ENCODE data around the gene C1orf159.

The C1orf159 gene

GRCh38 chr1:1052003-1052840, 63.7 kb downstream of the C1orf159 start:
- DNase-seq (ENCODE audit: low read depth, low spot score): no peak
- no peak for TF ChIP-seq POLR2AphosphoS5 (IDR thresholded peaks at IDR 0.05; ENCODE audit: borderline replicate concordance, low read depth, low read length)
- Histone ChIP-seq H3K9me3 (ENCODE audit: low read depth, low read length) (no peaks in the 10 kb centered on the region), H3K36me3 (ENCODE audit: insufficient read depth, low read length) (peaks cover 33% of the 10 kb centered on the region; the same call in 1 of the 2 replicates), H3K9ac (ENCODE audit: insufficient read length) (no peak overlapping the region), H3K4me3 (no peak overlapping the region), H3K27ac (no peak overlapping the region)

- TF ChIP-seq POLR2AphosphoS5 (IDR thresholded peaks at IDR 0.05; ENCODE audit: borderline replicate concordance, low read depth, low read length) (no peak), EZH2 (IDR thresholded peaks at IDR 0.05) (no peak)
- no peak for DNase-seq (ENCODE audit: low read depth, low spot score)
- H3K27ac ChIP-seq: no peak overlapping the region
- no peaks in the 10 kb centered on the region for H3K9me3 ChIP-seq (ENCODE audit: low read depth, low read length)
- no peak overlapping the region for H3K4me3 ChIP-seq
- H3K9ac ChIP-seq (ENCODE audit: insufficient read length): no peak overlapping the region
- peaks cover 43% of the 10 kb centered on the region; the same call in 1 of the 2 replicates for H3K36me3 ChIP-seq (ENCODE audit: insufficient read depth, low read length)
Observed at GRCh38 chr1:1051127-1051810, 64.6 kb downstream of the C1orf159 start.

GRCh38 chr1:1050577-1051052, 65.3 kb downstream of the C1orf159 start:
- Histone ChIP-seq H3K36me3 (ENCODE audit: insufficient read depth, low read length) (peaks cover 48% of the 10 kb centered on the region; the same call in 1 of the 2 replicates), H3K4me3 (no peak overlapping the region), H3K9ac (ENCODE audit: insufficient read length) (no peak overlapping the region), H3K27ac (no peak overlapping the region), H3K9me3 (ENCODE audit: low read depth, low read length) (no peaks in the 10 kb centered on the region)
- DNase-seq (ENCODE audit: low read depth, low spot score): no peak
- TF ChIP-seq FOXP2 (optimal IDR thresholded peaks at IDR 0.05; ENCODE audit: control extremely low read depth, extremely low read length, insufficient read depth) (no peak), POLR2AphosphoS5 (IDR thresholded peaks at IDR 0.05; ENCODE audit: borderline replicate concordance, low read depth, low read length) (no peak)

- TF ChIP-seq POLR2AphosphoS5 (IDR thresholded peaks at IDR 0.05; ENCODE audit: borderline replicate concordance, low read depth, low read length) (no peak), FOXP2 (optimal IDR thresholded peaks at IDR 0.05; ENCODE audit: control extremely low read depth, extremely low read length, insufficient read depth) (no peak), EZH2 (IDR thresholded peaks at IDR 0.05) (no peak)
- Histone ChIP-seq H3K36me3 (ENCODE audit: insufficient read depth, low read length) (peaks cover 57% of the 10 kb centered on the region; the same call in 1 of the 2 replicates), H3K9me3 (ENCODE audit: low read depth, low read length) (no peaks in the 10 kb centered on the region), H3K9ac (ENCODE audit: insufficient read length) (no peak overlapping the region), H3K27ac (no peak overlapping the region), H3K4me3 (no peak overlapping the region)
- DNase-seq (ENCODE audit: low read depth, low spot score): no peak
Observed at GRCh38 chr1:1049318-1050165, 66.3 kb downstream of the C1orf159 start.

GRCh38 chr1:1048765-1049164, 67.1 kb downstream of the C1orf159 start:
- TF ChIP-seq POLR2AphosphoS5 (IDR thresholded peaks at IDR 0.05; ENCODE audit: borderline replicate concordance, low read depth, low read length) (no peak), EZH2 (IDR thresholded peaks at IDR 0.05) (no peak), FOXP2 (optimal IDR thresholded peaks at IDR 0.05; ENCODE audit: control extremely low read depth, extremely low read length, insufficient read depth) (no peak)
- H3K9ac ChIP-seq (ENCODE audit: insufficient read length): no peak overlapping the region
- no peak for DNase-seq (ENCODE audit: low read depth, low spot score)
- H3K4me3 ChIP-seq: no peak overlapping the region
- no peak overlapping the region for H3K27ac ChIP-seq
- H3K9me3 ChIP-seq (ENCODE audit: low read depth, low read length): no peaks in the 10 kb centered on the region
- H3K36me3 ChIP-seq (ENCODE audit: insufficient read depth, low read length): peaks cover 56% of the 10 kb centered on the region; the same call in 1 of the 2 replicates

- Histone ChIP-seq H3K9ac (ENCODE audit: insufficient read length) (no peak overlapping the region), H3K36me3 (ENCODE audit: insufficient read depth, low read length) (peaks cover 60% of the 10 kb centered on the region; the same call in 1 of the 2 replicates)
- TF ChIP-seq EZH2 (IDR thresholded peaks at IDR 0.05): no peak
- TF ChIP-seq FOXP2 (optimal IDR thresholded peaks at IDR 0.05; ENCODE audit: control extremely low read depth, extremely low read length, insufficient read depth): no peak
- TF ChIP-seq POLR2AphosphoS5 (IDR thresholded peaks at IDR 0.05; ENCODE audit: borderline replicate concordance, low read depth, low read length): no peak
Observed at GRCh38 chr1:1047963-1048362, 67.9 kb downstream of the C1orf159 start.

GRCh38 chr1:1047407-1047806, 68.5 kb downstream of the C1orf159 start:
- no peak overlapping the region for H3K27ac ChIP-seq
- no peak overlapping the region for H3K9ac ChIP-seq (ENCODE audit: insufficient read length)
- peaks cover 59% of the 10 kb centered on the region; the same call in 1 of the 2 replicates for H3K36me3 ChIP-seq (ENCODE audit: insufficient read depth, low read length)
- TF ChIP-seq EZH2 (IDR thresholded peaks at IDR 0.05): no peak
- no peak for TF ChIP-seq FOXP2 (optimal IDR thresholded peaks at IDR 0.05; ENCODE audit: control extremely low read depth, extremely low read length, insufficient read depth)
- TF ChIP-seq POLR2AphosphoS5 (IDR thresholded peaks at IDR 0.05; ENCODE audit: borderline replicate concordance, low read depth, low read length): no peak
- H3K9me3 ChIP-seq (ENCODE audit: low read depth, low read length): no peaks in the 10 kb centered on the region
- H3K4me3 ChIP-seq: no peak overlapping the region
- no peak for DNase-seq (ENCODE audit: low read depth, low spot score)

More at GRCh38 chr1:1047963-1048362, 67.9 kb downstream of the C1orf159 start:
- no peak overlapping the region for H3K27ac ChIP-seq
- DNase-seq (ENCODE audit: low read depth, low spot score): no peak
- no peaks in the 10 kb centered on the region for H3K9me3 ChIP-seq (ENCODE audit: low read depth, low read length)
- H3K4me3 ChIP-seq: no peak overlapping the region

- H3K9me3 ChIP-seq (ENCODE audit: low read depth, low read length): no peaks in the 10 kb centered on the region
- H3K4me3 ChIP-seq: no peak overlapping the region
- no peak overlapping the region for H3K27ac ChIP-seq
- TF ChIP-seq EZH2 (IDR thresholded peaks at IDR 0.05) (no peak), POLR2AphosphoS5 (IDR thresholded peaks at IDR 0.05; ENCODE audit: borderline replicate concordance, low read depth, low read length) (no peak), FOXP2 (optimal IDR thresholded peaks at IDR 0.05; ENCODE audit: control extremely low read depth, extremely low read length, insufficient read depth) (no peak)
- no peak for DNase-seq (ENCODE audit: low read depth, low spot score)
- no peak overlapping the region for H3K9ac ChIP-seq (ENCODE audit: insufficient read length)
- peaks cover 53% of the 10 kb centered on the region; the same call in 1 of the 2 replicates for H3K36me3 ChIP-seq (ENCODE audit: insufficient read depth, low read length)
Observed at GRCh38 chr1:1046767-1047166, 69.1 kb downstream of the C1orf159 start.
